GM13976 (cell line): ENCODE measurements around the gene WIPF2.
A peak's percentile ranks its signal among the peaks of the same experiment; 100 is the strongest.

Experiments
- DNase-seq: peaks from one replicate; pipeline ENCODE4 v3.0.0; 2012; ENCODE audit warnings: low spot score
- CTCF ChIP-seq: IDR thresholded peaks from 2 replicates; pipeline ENCODE4 v1.5.1; 2012; ENCODE audit warnings: borderline replicate concordance, mild to moderate bottlenecking; ENCODE audit not compliant: insufficient read depth; ENCODE audit errors: extremely low read depth, missing control alignments, control extremely low read depth
- in situ Hi-C: fragments of 300-500 bp; cut with MboI; formaldehyde crosslinking; loops from one replicate; pipeline ENCODE4 v1.12.0; 2022; ENCODE audit warnings: low sequenced_read_pairs, mixed read lengths, inconsistent platforms; ENCODE audit not compliant: unreplicated experiment

WIPF2 gene

GRCh38 chr17:40309949-40310510 is 90.9 kb downstream of the WIPF2 start:
- in situ Hi-C loops: no loop called here

GRCh38 chr17:40310882-40311391 is 91.8 kb downstream of the WIPF2 start:
- peak; percentile 53 for DNase-seq
- TF ChIP-seq CTCF: no peak
- in situ Hi-C loops: no loop called here

More at GRCh38 chr17:40309949-40310510, 90.9 kb downstream of the WIPF2 start:
- no peak for TF ChIP-seq CTCF
- no peak for DNase-seq

GRCh38 chr17:40311575-40311974 is 92.5 kb downstream of the WIPF2 start:
- in situ Hi-C loops: no loop called here
- DNase-seq: no peak
- no peak for TF ChIP-seq CTCF

- DNase-seq: peak; percentile 44
- no peak for TF ChIP-seq CTCF
- in situ Hi-C loops: no loop called here
Measured at GRCh38 chr17:40312131-40312731, 93.1 kb downstream of the WIPF2 start.

GRCh38 chr17:40312893-40313667 is 94.0 kb downstream of the WIPF2 start:
- no peak for TF ChIP-seq CTCF
- DNase-seq: peak; percentile 16
- in situ Hi-C loops: no loop called here

GRCh38 chr17:40313668-40314583 is 94.8 kb downstream of the WIPF2 start:
- no peak for TF ChIP-seq CTCF
- no peak for DNase-seq
- in situ Hi-C loops: no loop called here
